HepG2 (cell line): ENCODE data around the gene STMN3.
A peak's percentile ranks its signal among the peaks of the same experiment; 100 is the strongest.

Source experiments
- FOXM1 ChIP-seq: sonication (generic); formaldehyde crosslinking; IDR thresholded peaks from 2 replicates; pipeline ENCODE4 v1.5.0; 2020; ENCODE audit warnings: missing genetic modification reagents
- POLR2A ChIP-seq, 2 experiments: IDR thresholded peaks; 2 replicates each; pipeline ENCODE4 v1.6.1; 2011; ENCODE audit warnings: low read depth in 2 of 2, low read length in 2 of 2, mild to moderate bottlenecking in 1 of 2, moderate library complexity in 1 of 2; ENCODE audit not compliant: insufficient read depth in 1 of 2
- RAD21 ChIP-seq: fragments of 450-650 bp; formaldehyde crosslinking; IDR thresholded peaks from 2 replicates; pipeline ENCODE4 v1.5.0; 2020; ENCODE audit warnings: mild to moderate bottlenecking
- TP53 ChIP-seq: sonication (generic); formaldehyde crosslinking; conservative IDR thresholded peaks from 2 replicates; pipeline ENCODE4 v1.4.0; 2020; ENCODE audit warnings: missing genetic modification reagents
- TF ChIP-seq, protein P1 (sequence below): sonication (generic); formaldehyde crosslinking; IDR thresholded peaks from 2 replicates; pipeline ENCODE4 v1.5.0; 2020; ENCODE audit warnings: missing genetic modification reagents, mild to moderate bottlenecking, borderline replicate concordance

DNA sequence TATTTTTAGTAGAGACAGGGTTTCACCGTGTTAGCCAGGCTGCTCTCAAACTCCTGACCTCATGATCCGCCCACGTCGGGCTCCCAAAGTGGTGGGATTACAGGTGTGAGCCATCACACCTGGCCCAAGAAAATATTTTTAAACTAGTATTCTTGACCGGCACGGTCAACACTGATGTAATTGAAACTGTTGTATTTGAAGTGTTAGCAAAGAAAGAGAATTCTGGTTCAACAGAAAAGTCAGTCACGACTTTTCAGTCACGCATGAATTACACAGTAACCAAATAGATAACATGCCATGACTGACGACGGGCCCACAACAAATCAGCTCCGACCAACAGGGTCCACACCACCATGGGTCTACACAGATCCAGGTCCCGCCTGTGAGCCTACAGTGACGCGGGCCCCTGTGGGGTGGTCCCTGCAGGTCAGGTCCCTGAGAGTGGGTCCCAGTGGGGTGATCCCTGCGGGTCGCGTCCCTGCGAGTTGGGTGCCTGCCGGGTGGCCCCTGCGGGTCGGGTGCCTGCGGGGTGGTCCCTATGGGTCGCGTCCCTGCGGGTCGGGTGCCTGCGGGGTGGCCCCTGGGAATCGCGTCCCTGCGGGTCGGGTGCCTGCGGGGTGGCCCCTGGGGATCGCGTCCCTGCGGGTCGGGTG is 27.3 kb downstream of the STMN3 start:
- TF ChIP-seq FOXM1 (CRISPR knock-in tag), result no peak
- TF ChIP-seq TP53, result peak; percentile 69; the same call in 1 of the 2 replicates
- TF ChIP-seq, protein P1, sequence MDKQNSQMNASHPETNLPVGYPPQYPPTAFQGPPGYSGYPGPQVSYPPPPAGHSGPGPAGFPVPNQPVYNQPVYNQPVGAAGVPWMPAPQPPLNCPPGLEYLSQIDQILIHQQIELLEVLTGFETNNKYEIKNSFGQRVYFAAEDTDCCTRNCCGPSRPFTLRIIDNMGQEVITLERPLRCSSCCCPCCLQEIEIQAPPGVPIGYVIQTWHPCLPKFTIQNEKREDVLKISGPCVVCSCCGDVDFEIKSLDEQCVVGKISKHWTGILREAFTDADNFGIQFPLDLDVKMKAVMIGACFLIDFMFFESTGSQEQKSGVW, result no peak
- no peak for TF ChIP-seq RAD21 (CRISPR knock-in tag)
- peak in 1 of 2 experiments; percentile 67; a peak in 3 of 4 replicates for TF ChIP-seq POLR2A (IDR thresholded peaks at IDR 0.05; ENCODE audit: insufficient read depth in 1 of 2, low read depth in 2 of 2, low read length in 2 of 2)
